Liver (tissue), 9 donors: Measurements from ENCODE around the gene ULK4. TPM values are rescaled to one million over a fixed set of nuclear protein-coding genes. Genes with fewer than 3 reads are reported as not detected.

Experiments
- DNase-seq: peaks from one replicate; pipeline ENCODE4 v3.0.0-alpha.2; 2017; ENCODE audit warnings: low spot score
- H3K27ac ChIP-seq, 2 donors: one replicate each; pipeline ENCODE4 v1.7.0; 2013; ENCODE audit warnings: inconsistent platforms in 2 of 2, low read length in 2 of 2, control low read depth in 1 of 2, low read depth in 1 of 2, mild to moderate bottlenecking in 1 of 2
- H3K27me3 ChIP-seq, 4 donors: one replicate each; pipeline versions ENCODE4 v1.6.1 to v1.7.0; 2013; ENCODE audit warnings: low read length in 3 of 4, inconsistent platforms in 1 of 4, mild to moderate bottlenecking in 1 of 4, moderate library complexity in 1 of 4; ENCODE audit not compliant: control insufficient read depth in 4 of 4, insufficient read depth in 4 of 4
- H3K36me3 ChIP-seq, 4 donors: one replicate each; pipeline versions ENCODE4 v1.6.1 to v1.7.0; 2013; ENCODE audit warnings: low read length in 3 of 4, mild to moderate bottlenecking in 3 of 4, low read depth in 1 of 4, moderate library complexity in 1 of 4; ENCODE audit not compliant: control insufficient read depth in 4 of 4, insufficient read depth in 3 of 4
- H3K4me1 ChIP-seq, 4 donors: one replicate each; pipeline versions ENCODE4 v1.6.1 to v1.7.0; 2013; ENCODE audit warnings: low read length in 3 of 4, mild to moderate bottlenecking in 3 of 4, moderate library complexity in 1 of 4; ENCODE audit not compliant: control insufficient read depth in 4 of 4, insufficient read depth in 4 of 4
- H3K4me3 ChIP-seq, 3 donors: one replicate each; pipeline versions ENCODE4 v1.6.1 to v1.7.0; 2013; ENCODE audit warnings: low read length in 3 of 3, control low read depth in 1 of 3, low read depth in 1 of 3, mild to moderate bottlenecking in 1 of 3
- H3K9ac ChIP-seq, 2 donors: one replicate each; pipeline ENCODE4 v1.7.0; 2013; ENCODE audit warnings: low read length in 2 of 2, mild to moderate bottlenecking in 2 of 2, moderate library complexity in 2 of 2, control low read depth in 1 of 2, low read depth in 1 of 2
- H3K9me3 ChIP-seq, 4 donors: one replicate each; pipeline versions ENCODE4 v1.6.1 to v1.7.0; 2013; ENCODE audit warnings: low read length in 3 of 4; ENCODE audit not compliant: control insufficient read depth in 4 of 4
- GABPA ChIP-seq, 2 donors: IDR thresholded peaks in 1 of 2; conservative IDR thresholded peaks in 1 of 2; 2 replicates each; pipeline ENCODE4 v1.6.1; 2016; ENCODE audit warnings: antibody characterized with exemption in 2 of 2, mild to moderate bottlenecking in 1 of 2, moderate library complexity in 1 of 2
- HNF4A ChIP-seq, 2 donors: conservative IDR thresholded peaks; 2 replicates each; pipeline ENCODE4 v1.6.1; 2016; ENCODE audit warnings: antibody characterized with exemption in 2 of 2, mild to moderate bottlenecking in 2 of 2
- HNF4G ChIP-seq: IDR thresholded peaks from 2 replicates; pipeline ENCODE4 v1.6.1; 2016; ENCODE audit warnings: antibody characterized with exemption
- JUND ChIP-seq, 2 donors: IDR thresholded peaks; 2 replicates each; pipeline ENCODE4 v1.6.1; 2016; ENCODE audit warnings: antibody characterized with exemption in 2 of 2
- NR2F2 ChIP-seq: IDR thresholded peaks from 2 replicates; pipeline ENCODE4 v1.6.1; 2016; ENCODE audit warnings: antibody characterized with exemption
- RAD21 ChIP-seq, 2 donors: IDR thresholded peaks; 2 replicates each; pipeline ENCODE4 v1.6.1; 2016; ENCODE audit warnings: antibody characterized with exemption in 2 of 2, mild to moderate bottlenecking in 2 of 2
- RXRA ChIP-seq, 2 donors: IDR thresholded peaks; 2 replicates each; pipeline ENCODE4 v1.6.1; 2017 to 2018; ENCODE audit warnings: antibody characterized with exemption in 2 of 2, mild to moderate bottlenecking in 1 of 2
- SP1 ChIP-seq: IDR thresholded peaks from 2 replicates; pipeline ENCODE4 v1.6.1; 2018; ENCODE audit warnings: antibody characterized with exemption, mild to moderate bottlenecking
- TAF1 ChIP-seq: conservative IDR thresholded peaks from 2 replicates; pipeline ENCODE4 v1.6.1; 2016; ENCODE audit warnings: antibody characterized with exemption, mild to moderate bottlenecking
- YY1 ChIP-seq: IDR thresholded peaks from 2 replicates; pipeline ENCODE4 v1.6.1; 2016; ENCODE audit warnings: antibody characterized with exemption, mild to moderate bottlenecking
- WGBS: extraction: QIAGEN DNeasy Blood & Tissue Kit; methylation state at CpG from one replicate; pipeline ENCODE4 v1.1.7; 2013; 5-methylcytosine and 5-hydroxymethylcytosine counted together
- polyA plus RNA-seq, 2 donors: library from polyadenylated mRNA; stranded (reverse) in 1 of 2; unstranded in 1 of 2; fragments of 200-250 nt in 1 of 2; fragments of >200 nt in 1 of 2; fragmentation: Nextera tagmentation in 1 of 2; extraction: Ambion mirVana in 1 of 2; gene quantifications; one replicate each; pipeline versions ENCODE4 v1.2.1 to v1.2.3, GENCODE V29; 2013 to 2015
- total RNA-seq, 2 donors: library from RNA; depleted of rRNA; stranded (reverse); fragments of >200 nt; gene quantifications; one replicate each; pipeline ENCODE4 v1.2.3, GENCODE V29; 2014
- TF ChIP-seq, protein P1 (sequence below): IDR thresholded peaks from 2 replicates; pipeline ENCODE4 v1.6.1; 2016; ENCODE audit warnings: antibody characterized with exemption
- TF ChIP-seq, protein P2 (sequence below): IDR thresholded peaks from 2 replicates; pipeline ENCODE4 v1.6.1; 2016; ENCODE audit warnings: antibody characterized with exemption, mild to moderate bottlenecking
- TF ChIP-seq, protein P3 (sequence below): IDR thresholded peaks from 2 replicates; pipeline ENCODE4 v1.6.1; 2016; ENCODE audit warnings: antibody characterized with exemption
- donor health status: healthy.
- donor health status: healthy.
- donor health status: healthy.
- donor health status: healthy.
- donor health status: healthy.

ULK4 gene
- total and polyA plus RNA-seq, 4 donors, result 1.1 to 11.5 (median 3.2) TPM

DNA sequence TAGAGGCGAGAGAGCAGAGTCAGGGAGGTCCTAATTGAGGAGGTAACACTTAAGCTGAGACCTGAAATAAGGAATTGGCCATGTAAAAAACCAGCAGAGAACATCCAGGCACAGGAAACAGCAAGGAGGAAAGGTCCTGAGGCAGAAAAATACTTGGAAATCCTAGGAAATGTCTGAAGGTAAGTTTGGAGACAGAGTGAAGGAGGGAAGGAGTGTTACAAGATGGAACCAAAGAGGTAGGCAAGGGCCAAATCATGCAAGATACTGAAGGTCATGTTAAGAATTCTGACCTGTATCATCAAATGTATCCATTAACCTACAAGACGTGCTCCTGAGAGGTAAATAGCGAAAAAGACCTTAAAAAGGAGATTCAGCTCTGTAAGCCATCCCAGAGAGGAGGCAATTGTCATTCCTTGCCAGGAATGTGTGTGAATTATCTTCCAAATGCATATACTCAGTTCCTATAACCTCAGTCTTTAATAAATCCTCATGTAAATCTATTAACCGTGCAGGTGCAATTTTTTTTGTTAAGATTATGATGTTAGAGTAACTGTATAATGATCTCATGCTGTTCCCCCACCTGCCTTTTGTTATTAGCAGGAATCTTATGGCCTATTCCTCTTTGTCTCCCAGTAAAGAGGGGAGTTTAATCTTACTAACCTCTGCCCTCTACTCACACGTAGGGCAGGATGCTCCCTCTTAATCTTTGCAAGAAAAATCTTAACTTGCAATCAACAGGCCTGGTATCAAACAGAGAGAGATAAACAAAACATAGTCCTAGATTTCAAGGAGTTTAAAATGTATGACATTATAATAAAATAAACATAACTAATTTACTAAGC is 166.9 kb downstream of the ULK4 start:
- TF ChIP-seq YY1 (no peak), NR2F2 (no peak)
- no peak overlapping the region for H3K27ac ChIP-seq

DNA sequence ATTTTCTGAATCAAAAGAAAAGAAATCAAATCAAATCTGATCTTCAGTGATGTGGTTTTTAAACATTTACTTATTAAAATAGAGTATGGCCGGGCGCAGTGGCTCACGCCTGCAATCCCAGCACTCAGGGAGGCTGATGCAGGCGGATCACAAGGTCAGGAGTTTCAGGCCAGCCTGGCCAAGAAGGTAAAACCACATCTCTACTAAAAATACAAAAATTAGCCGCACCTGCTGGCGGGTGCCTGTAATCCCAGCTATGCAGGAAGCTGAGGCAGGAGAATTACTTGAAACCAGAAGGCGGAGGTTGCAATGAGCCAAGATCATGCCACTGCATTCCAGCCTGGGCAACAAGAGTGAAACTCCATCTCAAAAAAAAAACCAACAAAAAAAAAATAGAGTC is 169.1 kb downstream of the ULK4 start:
- Histone ChIP-seq H3K4me1 (no peaks in the 10 kb centered on the region), H3K36me3 (peaks cover 0 to 2% (median 0%) of the 10 kb centered on the region in 4 donors), H3K9me3 (no peaks in the 10 kb centered on the region), H3K27ac (no peak overlapping the region), H3K4me3 (no peak overlapping the region), H3K9ac (no peak overlapping the region), H3K27me3 (no peaks in the 10 kb centered on the region)
- WGBS, result 96% methylated on average over 7 of the region's 7 CpGs
- TF ChIP-seq, protein P1, sequence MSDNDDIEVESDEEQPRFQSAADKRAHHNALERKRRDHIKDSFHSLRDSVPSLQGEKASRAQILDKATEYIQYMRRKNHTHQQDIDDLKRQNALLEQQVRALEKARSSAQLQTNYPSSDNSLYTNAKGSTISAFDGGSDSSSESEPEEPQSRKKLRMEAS, result no peak
- no peak for TF ChIP-seq SP1
- no peak for TF ChIP-seq HNF4G
- no peak for TF ChIP-seq NR2F2
- no peak for DNase-seq

More for the DNA sequence above, 166.9 kb downstream of the ULK4 start:
- peaks cover 0 to 2% (median 0%) of the 10 kb centered on the region in 4 donors for H3K36me3 ChIP-seq
- no peak for DNase-seq
- H3K9ac ChIP-seq, result no peak overlapping the region
- H3K9me3 ChIP-seq, result no peaks in the 10 kb centered on the region
- no peaks in the 10 kb centered on the region for H3K4me1 ChIP-seq
- no peaks in the 10 kb centered on the region for H3K27me3 ChIP-seq
- 93% methylated on average over 5 of the region's 5 CpGs for WGBS
- no peak overlapping the region for H3K4me3 ChIP-seq

DNA sequence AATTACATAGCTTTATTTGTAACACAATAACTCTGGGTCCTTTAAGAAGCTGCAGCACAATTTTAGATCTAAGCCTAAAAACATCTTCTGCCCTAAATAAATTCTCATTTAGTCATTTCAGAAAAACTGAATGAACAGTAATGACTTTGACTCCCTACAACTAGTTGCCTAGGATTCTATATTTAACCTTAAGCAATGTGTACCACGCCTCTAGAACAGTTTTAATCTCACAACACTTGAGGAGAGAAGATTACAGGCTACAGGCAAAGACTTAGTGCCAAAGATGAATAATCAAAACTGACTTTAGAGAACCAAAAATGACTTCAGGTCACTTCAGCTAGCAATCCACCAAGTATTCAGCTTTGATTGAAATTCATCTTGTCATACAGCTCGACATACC is 192.8 kb downstream of the ULK4 start:
- Histone ChIP-seq H3K9me3 (no peaks in the 10 kb centered on the region), H3K27ac (no peak overlapping the region), H3K36me3 (no peaks in the 10 kb centered on the region), H3K27me3 (no peaks in the 10 kb centered on the region), H3K4me3 (no peak overlapping the region), H3K9ac (no peak overlapping the region), H3K4me1 (no peaks in the 10 kb centered on the region)
- WGBS, result 87% methylated on average over 2 of the region's 2 CpGs
- no peak for DNase-seq
- TF ChIP-seq TAF1, result no peak
- TF ChIP-seq HNF4A (conservative IDR thresholded peaks at IDR 0.05), result no peak
- no peak for TF ChIP-seq JUND (IDR thresholded peaks at IDR 0.05)
- TF ChIP-seq GABPA (IDR thresholded peaks at IDR 0.05 in 1 of 2, conservative IDR thresholded peaks at IDR 0.05 in 1 of 2), result no peak
- TF ChIP-seq, protein P2, sequence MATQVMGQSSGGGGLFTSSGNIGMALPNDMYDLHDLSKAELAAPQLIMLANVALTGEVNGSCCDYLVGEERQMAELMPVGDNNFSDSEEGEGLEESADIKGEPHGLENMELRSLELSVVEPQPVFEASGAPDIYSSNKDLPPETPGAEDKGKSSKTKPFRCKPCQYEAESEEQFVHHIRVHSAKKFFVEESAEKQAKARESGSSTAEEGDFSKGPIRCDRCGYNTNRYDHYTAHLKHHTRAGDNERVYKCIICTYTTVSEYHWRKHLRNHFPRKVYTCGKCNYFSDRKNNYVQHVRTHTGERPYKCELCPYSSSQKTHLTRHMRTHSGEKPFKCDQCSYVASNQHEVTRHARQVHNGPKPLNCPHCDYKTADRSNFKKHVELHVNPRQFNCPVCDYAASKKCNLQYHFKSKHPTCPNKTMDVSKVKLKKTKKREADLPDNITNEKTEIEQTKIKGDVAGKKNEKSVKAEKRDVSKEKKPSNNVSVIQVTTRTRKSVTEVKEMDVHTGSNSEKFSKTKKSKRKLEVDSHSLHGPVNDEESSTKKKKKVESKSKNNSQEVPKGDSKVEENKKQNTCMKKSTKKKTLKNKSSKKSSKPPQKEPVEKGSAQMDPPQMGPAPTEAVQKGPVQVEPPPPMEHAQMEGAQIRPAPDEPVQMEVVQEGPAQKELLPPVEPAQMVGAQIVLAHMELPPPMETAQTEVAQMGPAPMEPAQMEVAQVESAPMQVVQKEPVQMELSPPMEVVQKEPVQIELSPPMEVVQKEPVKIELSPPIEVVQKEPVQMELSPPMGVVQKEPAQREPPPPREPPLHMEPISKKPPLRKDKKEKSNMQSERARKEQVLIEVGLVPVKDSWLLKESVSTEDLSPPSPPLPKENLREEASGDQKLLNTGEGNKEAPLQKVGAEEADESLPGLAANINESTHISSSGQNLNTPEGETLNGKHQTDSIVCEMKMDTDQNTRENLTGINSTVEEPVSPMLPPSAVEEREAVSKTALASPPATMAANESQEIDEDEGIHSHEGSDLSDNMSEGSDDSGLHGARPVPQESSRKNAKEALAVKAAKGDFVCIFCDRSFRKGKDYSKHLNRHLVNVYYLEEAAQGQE, result no peak
- no peak for TF ChIP-seq RXRA (IDR thresholded peaks at IDR 0.05)
- TF ChIP-seq, protein P3, sequence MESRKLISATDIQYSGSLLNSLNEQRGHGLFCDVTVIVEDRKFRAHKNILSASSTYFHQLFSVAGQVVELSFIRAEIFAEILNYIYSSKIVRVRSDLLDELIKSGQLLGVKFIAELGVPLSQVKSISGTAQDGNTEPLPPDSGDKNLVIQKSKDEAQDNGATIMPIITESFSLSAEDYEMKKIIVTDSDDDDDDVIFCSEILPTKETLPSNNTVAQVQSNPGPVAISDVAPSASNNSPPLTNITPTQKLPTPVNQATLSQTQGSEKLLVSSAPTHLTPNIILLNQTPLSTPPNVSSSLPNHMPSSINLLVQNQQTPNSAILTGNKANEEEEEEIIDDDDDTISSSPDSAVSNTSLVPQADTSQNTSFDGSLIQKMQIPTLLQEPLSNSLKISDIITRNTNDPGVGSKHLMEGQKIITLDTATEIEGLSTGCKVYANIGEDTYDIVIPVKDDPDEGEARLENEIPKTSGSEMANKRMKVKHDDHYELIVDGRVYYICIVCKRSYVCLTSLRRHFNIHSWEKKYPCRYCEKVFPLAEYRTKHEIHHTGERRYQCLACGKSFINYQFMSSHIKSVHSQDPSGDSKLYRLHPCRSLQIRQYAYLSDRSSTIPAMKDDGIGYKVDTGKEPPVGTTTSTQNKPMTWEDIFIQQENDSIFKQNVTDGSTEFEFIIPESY, result no peak
- TF ChIP-seq RAD21 (IDR thresholded peaks at IDR 0.05), result no peak
- no peak for TF ChIP-seq HNF4G
- TF ChIP-seq NR2F2, result no peak
